Karpas-422 (cell line): ENCODE results near the gene HOPX. TPM values are rescaled to one million over a fixed set of nuclear protein-coding genes. Genes with fewer than 3 reads are reported as not detected.
"Not testable (repeated sequence)": the region's sequence is repeated elsewhere in the genome, so short reads cannot be mapped to it uniquely, and the experiment has no call there.

Experiments
- DNase-seq: peaks from one replicate; pipeline ENCODE4 v3.0.0-alpha.2; 2015
- H2AFZ ChIP-seq: fragments of 200-600 bp; sonication (generic); 2 replicates; pipeline ENCODE4 v1.6.1; 2014; ENCODE audit warnings: antibody characterized with exemption, low read length, mixed read lengths
- H3K27ac ChIP-seq: fragments of 200-600 bp; sonication (generic); 2 replicates; pipeline ENCODE4 v1.5.1; 2014; ENCODE audit warnings: mild to moderate bottlenecking, low read length, moderate library complexity
- H3K27me3 ChIP-seq: fragments of 200-600 bp; sonication (generic); 2 replicates; pipeline ENCODE4 v1.6.1; 2014; ENCODE audit warnings: low read length, mixed read lengths
- H3K36me3 ChIP-seq: fragments of 200-600 bp; sonication (generic); 2 replicates; pipeline ENCODE4 v1.6.1; 2014; ENCODE audit warnings: low read length, mixed read lengths; ENCODE audit not compliant: insufficient read depth
- H3K4me1 ChIP-seq: fragments of 200-600 bp; sonication (generic); 2 replicates; pipeline ENCODE4 v1.6.1; 2014; ENCODE audit warnings: mild to moderate bottlenecking, low read length, mixed read lengths
- H3K4me2 ChIP-seq: fragments of 200-600 bp; sonication (generic); 2 replicates; pipeline ENCODE4 v1.6.1; 2014; ENCODE audit warnings: low read length, low read depth, mild to moderate bottlenecking; ENCODE audit not compliant: poor library complexity, severe bottlenecking
- H3K4me3 ChIP-seq: fragments of 200-600 bp; sonication (generic); 2 replicates; pipeline ENCODE4 v1.5.1; 2014; ENCODE audit warnings: mild to moderate bottlenecking, antibody characterized with exemption, low read length, mixed read lengths
- H3K79me2 ChIP-seq: fragments of 200-600 bp; sonication (generic); 2 replicates; pipeline ENCODE4 v1.6.1; 2014; ENCODE audit warnings: mild to moderate bottlenecking, low read length, mixed read lengths
- H3K9ac ChIP-seq: fragments of 200-600 bp; sonication (generic); 2 replicates; pipeline ENCODE4 v1.6.0; 2014; ENCODE audit warnings: low read length
- H3K9me2 ChIP-seq: fragments of 200-600 bp; sonication (generic), shearing (Covaris generic); replicated peaks from 2 replicates; pipeline ENCODE4 v1.6.0; 2014; ENCODE audit warnings: mild to moderate bottlenecking, low read length, moderate library complexity; ENCODE audit not compliant: insufficient read depth
- H3K9me3 ChIP-seq: fragments of 300-700, 200-600 bp; sonication (generic); 2 replicates; pipeline ENCODE4 v1.6.1; 2014; ENCODE audit warnings: low read length, mixed read lengths
- H4K20me1 ChIP-seq: fragments of 200-600 bp; sonication (generic); 2 replicates; pipeline ENCODE4 v1.6.1; 2014; ENCODE audit warnings: mild to moderate bottlenecking, antibody characterized with exemption, low read length, low read depth; ENCODE audit not compliant: insufficient read depth
- total RNA-seq: library from RNA; depleted of rRNA; stranded (reverse); fragments of >200 nt; shearing (Covaris generic); gene quantifications from 2 replicates; pipeline ENCODE4 v1.2.3, GENCODE V29; 2014; ENCODE audit warnings: low replicate concordance

Gene HOPX
- total RNA-seq, 1 experiment from 2014 or later: not detected

- H3K4me2 ChIP-seq: no peak overlapping the region
- H3K4me3 ChIP-seq: no peak overlapping the region
- no peak overlapping the region for H3K9ac ChIP-seq
- H2AFZ ChIP-seq: no peak overlapping the region
- H3K4me1 ChIP-seq: no peaks in the 10 kb centered on the region
- no peaks in the 10 kb centered on the region for H3K9me2 ChIP-seq
- no peaks in the 10 kb centered on the region for H3K9me3 ChIP-seq
- H3K79me2 ChIP-seq: no peaks in the 10 kb centered on the region
- DNase-seq: no peak
- no peaks in the 10 kb centered on the region for H3K27me3 ChIP-seq
- no peaks in the 10 kb centered on the region for H3K36me3 ChIP-seq
- no peaks in the 10 kb centered on the region for H4K20me1 ChIP-seq
- no peak overlapping the region for H3K27ac ChIP-seq
These were observed 15.0 kb upstream of the HOPX start for GRCh38 chr4:56696056-56696455.

DNA sequence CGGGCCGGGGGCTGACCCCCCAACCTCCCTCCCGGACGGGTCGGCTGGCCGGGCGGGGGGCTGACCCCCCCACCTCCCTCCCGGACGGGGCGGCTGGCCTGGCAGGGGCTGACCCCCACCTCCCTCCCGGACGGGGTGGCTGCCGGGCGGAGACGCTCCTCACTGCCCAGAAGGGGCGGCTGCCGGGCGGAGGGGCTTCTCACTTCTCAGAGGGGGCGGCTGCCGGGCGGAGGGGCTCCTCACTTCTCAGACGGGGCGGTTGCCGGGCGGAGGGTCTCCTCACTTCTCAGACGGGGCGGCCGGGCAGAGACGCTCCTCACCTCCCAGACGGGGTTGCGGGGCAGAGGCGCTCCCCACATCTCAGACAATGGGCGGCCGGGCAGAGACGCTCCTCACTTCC lies 12.4 kb upstream of the HOPX start:
- H3K9ac ChIP-seq, H3K9me3 ChIP-seq, H3K27me3 ChIP-seq, DNase-seq, H2AFZ ChIP-seq, H3K36me3 ChIP-seq, H3K4me1 ChIP-seq, H4K20me1 ChIP-seq, H3K4me3 ChIP-seq, H3K27ac ChIP-seq, H3K9me2 ChIP-seq, H3K4me2 ChIP-seq, H3K79me2 ChIP-seq: not testable (repeated sequence)

DNA sequence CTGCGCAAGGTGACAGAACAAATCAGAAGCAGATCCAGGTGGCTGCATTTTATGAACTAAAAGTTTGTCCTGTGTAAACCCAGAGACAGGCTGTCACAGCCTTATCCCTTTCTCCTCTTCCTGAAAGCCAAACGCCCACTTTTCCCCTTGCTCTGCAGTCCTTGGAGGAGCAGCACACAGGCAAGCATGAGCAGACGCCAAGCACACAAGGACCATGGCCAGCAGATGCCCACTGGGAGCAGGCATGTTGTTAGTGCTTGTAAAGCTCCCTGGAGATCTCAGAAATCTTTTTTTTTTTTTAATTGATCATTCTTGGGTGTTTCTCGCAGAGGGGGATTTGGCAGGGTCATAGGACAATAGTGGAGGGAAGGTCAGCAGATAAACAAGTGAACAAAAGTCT lies 11.5 kb upstream of the HOPX start:
- Histone ChIP-seq H3K27ac (no peak overlapping the region), H3K9me2 (no peaks in the 10 kb centered on the region)
- DNase-seq: no peak

DNA sequence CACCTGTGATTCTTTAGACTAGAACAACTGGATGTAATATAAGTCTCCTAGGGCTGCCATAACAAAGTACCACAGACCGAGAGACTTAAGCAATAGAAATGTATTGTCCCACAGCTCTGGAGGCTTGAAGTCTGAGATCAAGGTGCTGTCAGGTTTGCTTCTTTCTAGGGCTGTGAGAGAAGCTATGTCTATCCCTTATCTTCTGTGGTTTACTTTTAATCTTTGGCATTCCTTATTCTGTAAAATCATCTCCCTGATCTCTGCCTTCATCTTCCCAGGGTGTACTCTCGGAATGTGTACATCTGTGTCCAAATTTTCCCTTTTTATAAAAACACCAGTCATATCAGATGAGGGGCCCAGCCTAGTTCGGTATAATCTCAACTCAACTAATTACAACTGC lies 10.3 kb upstream of the HOPX start:
- no peaks in the 10 kb centered on the region for H3K9me3 ChIP-seq
- no peak overlapping the region for H3K27ac ChIP-seq
- no peak overlapping the region for H3K4me3 ChIP-seq
- no peaks in the 10 kb centered on the region for H3K79me2 ChIP-seq
- no peak overlapping the region for H2AFZ ChIP-seq
- no peaks in the 10 kb centered on the region for H3K4me1 ChIP-seq
- no peaks in the 10 kb centered on the region for H3K9me2 ChIP-seq
- DNase-seq: no peak
- no peak overlapping the region for H3K4me2 ChIP-seq
- H3K9ac ChIP-seq: no peak overlapping the region
- no peaks in the 10 kb centered on the region for H3K36me3 ChIP-seq
- no peaks in the 10 kb centered on the region for H4K20me1 ChIP-seq
- no peaks in the 10 kb centered on the region for H3K27me3 ChIP-seq

More for the DNA sequence above, 11.5 kb upstream of the HOPX start:
- Histone ChIP-seq H3K4me3 (no peak overlapping the region), H3K27me3 (no peaks in the 10 kb centered on the region), H3K79me2 (no peaks in the 10 kb centered on the region), H3K4me1 (no peaks in the 10 kb centered on the region), H3K9me3 (no peaks in the 10 kb centered on the region), H3K9ac (no peak overlapping the region), H2AFZ (no peak overlapping the region), H3K4me2 (no peak overlapping the region), H4K20me1 (no peaks in the 10 kb centered on the region), H3K36me3 (no peaks in the 10 kb centered on the region)

DNA sequence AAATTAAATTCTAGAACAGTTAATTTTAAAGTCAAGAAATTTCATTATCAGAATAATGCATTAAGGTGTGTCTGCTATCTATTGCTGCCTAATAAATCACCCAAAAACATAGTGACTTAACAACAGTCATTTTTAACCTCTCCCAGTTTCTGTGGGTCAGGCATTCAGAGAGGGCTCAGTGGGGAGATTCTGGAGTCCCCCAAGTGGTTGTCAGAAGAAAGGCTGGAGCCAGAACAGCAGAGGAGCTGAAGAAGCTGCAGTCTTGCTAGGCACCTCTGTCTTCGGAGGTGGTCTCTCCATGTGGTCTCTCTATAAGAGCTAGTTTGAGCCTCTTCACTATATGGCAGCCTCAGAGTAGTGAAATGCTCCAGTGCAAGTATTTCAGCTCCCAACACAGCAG lies 9.3 kb upstream of the HOPX start:
- no peaks in the 10 kb centered on the region for H3K4me1 ChIP-seq
- H3K9me3 ChIP-seq: no peaks in the 10 kb centered on the region
- H3K79me2 ChIP-seq: no peaks in the 10 kb centered on the region
- no peaks in the 10 kb centered on the region for H3K9me2 ChIP-seq
- H2AFZ ChIP-seq: no peak overlapping the region
- H3K4me3 ChIP-seq: no peak overlapping the region
- H3K9ac ChIP-seq: no peak overlapping the region
- no peak for DNase-seq
- H3K36me3 ChIP-seq: no peaks in the 10 kb centered on the region
- H4K20me1 ChIP-seq: no peaks in the 10 kb centered on the region
- no peak overlapping the region for H3K4me2 ChIP-seq
- H3K27ac ChIP-seq: no peak overlapping the region
- no peaks in the 10 kb centered on the region for H3K27me3 ChIP-seq

DNA sequence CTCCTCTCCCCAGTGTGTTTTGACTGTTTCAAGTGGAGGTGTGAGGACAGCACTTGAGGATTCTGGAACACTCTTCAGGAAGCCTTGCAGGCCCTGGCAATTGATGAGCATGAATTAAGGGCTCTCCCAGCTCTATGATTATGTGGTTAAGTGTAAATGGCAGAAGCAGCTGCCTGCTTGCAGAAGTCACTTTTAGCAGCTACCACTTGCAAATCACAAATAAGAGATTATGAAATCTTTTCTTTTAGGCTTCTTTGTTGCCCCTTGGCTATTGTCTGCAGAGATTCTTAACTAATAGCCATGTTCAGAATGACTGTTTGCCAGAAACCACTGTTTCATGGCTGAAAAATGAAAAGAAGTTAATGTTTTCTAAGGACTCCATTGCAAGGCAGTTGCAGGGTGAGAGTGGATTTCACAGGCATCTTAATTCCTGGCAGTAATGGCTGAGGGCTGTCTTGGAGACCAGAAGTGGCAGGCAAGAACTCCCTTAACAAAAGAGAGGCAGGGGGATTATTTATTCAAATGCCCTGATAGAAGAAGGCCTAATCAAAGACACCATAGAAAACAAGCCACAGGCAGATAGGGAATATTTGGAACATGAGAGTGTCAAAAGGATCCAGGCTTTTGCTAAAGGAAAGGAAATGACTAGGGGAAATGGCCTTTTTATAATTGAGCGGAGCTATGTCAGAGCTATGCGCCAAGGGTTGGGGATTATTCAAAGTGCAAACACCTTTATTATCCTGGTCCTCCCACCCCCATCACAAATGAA lies 8.3 kb upstream of the HOPX start:
- H3K4me3 ChIP-seq: no peak overlapping the region
- H3K4me1 ChIP-seq: no peaks in the 10 kb centered on the region
- no peak overlapping the region for H3K27ac ChIP-seq
- no peak overlapping the region for H3K9ac ChIP-seq
- no peaks in the 10 kb centered on the region for H3K27me3 ChIP-seq
- DNase-seq: no peak
- no peaks in the 10 kb centered on the region for H3K9me2 ChIP-seq
- H3K36me3 ChIP-seq: no peaks in the 10 kb centered on the region
- H3K9me3 ChIP-seq: no peaks in the 10 kb centered on the region
- no peaks in the 10 kb centered on the region for H4K20me1 ChIP-seq
- H2AFZ ChIP-seq: no peak overlapping the region
- no peaks in the 10 kb centered on the region for H3K79me2 ChIP-seq
- no peak overlapping the region for H3K4me2 ChIP-seq

DNA sequence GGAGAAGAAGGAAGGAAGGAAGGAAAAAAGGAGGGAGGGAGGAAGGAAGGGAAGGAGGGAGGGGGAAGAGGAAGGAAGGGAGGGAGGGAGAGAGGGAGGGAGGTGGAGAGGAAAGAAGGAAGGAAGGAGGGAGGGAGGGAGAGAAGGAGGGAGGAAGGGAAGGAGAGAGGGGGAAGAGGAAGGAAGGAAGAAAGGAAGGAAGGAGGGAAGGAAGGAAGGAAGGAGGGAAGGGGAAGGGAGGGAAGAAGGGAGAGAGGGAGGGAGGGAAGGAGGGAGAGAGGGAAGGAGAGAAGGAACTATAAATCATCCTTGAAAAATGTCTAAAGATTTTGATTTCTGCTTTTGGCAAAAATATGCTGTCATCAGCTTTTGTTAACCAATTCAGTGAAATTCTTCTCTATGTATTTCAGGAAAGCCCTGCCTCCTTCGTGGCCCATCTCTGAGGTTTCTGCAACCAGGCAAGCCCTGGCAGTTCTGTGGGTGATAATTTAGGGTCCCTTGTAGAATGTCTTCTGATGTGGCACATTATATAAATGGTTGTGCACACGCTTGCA lies 7.1 kb upstream of the HOPX start:
- Histone ChIP-seq H2AFZ (no peak overlapping the region), H3K4me2 (no peak overlapping the region), H4K20me1 (no peaks in the 10 kb centered on the region), H3K79me2 (no peaks in the 10 kb centered on the region), H3K9me2 (no peaks in the 10 kb centered on the region), H3K9ac (no peak overlapping the region), H3K4me1 (no peaks in the 10 kb centered on the region), H3K4me3 (no peak overlapping the region), H3K27ac (no peak overlapping the region), H3K27me3 (no peaks in the 10 kb centered on the region), H3K36me3 (no peaks in the 10 kb centered on the region), H3K9me3 (no peaks in the 10 kb centered on the region)
- DNase-seq: no peak

GRCh38 chr4:56686537-56687231 lies 5.6 kb upstream of the HOPX start:
- no peak overlapping the region for H3K4me3 ChIP-seq
- no peaks in the 10 kb centered on the region for H3K79me2 ChIP-seq
- no peaks in the 10 kb centered on the region for H4K20me1 ChIP-seq
- no peaks in the 10 kb centered on the region for H3K36me3 ChIP-seq
- no peaks in the 10 kb centered on the region for H3K27me3 ChIP-seq
- H3K9ac ChIP-seq: no peak overlapping the region
- no peak overlapping the region for H3K27ac ChIP-seq
- H3K4me2 ChIP-seq: no peak overlapping the region
- no peak overlapping the region for H2AFZ ChIP-seq
- H3K9me2 ChIP-seq: no peaks in the 10 kb centered on the region
- no peak for DNase-seq
- H3K4me1 ChIP-seq: no peaks in the 10 kb centered on the region
- no peaks in the 10 kb centered on the region for H3K9me3 ChIP-seq
